GM19468 (cell line): ENCODE data around the gene GRK6.
"Not testable (repeated sequence)": the region's sequence is repeated elsewhere in the genome, so short reads cannot be mapped to it uniquely, and the experiment has no call there.

ENCODE experiments used
- ATAC-seq: cut with Tn5 transposase; IDR thresholded peaks from one replicate; pipeline ENCODE4 v1.9.1; 2021; ENCODE audit warnings: mild to moderate bottlenecking, moderate library complexity, moderate number of reproducible peaks; ENCODE audit not compliant: unreplicated experiment; ENCODE audit errors: extremely low read depth

The GRK6 gene

DNA sequence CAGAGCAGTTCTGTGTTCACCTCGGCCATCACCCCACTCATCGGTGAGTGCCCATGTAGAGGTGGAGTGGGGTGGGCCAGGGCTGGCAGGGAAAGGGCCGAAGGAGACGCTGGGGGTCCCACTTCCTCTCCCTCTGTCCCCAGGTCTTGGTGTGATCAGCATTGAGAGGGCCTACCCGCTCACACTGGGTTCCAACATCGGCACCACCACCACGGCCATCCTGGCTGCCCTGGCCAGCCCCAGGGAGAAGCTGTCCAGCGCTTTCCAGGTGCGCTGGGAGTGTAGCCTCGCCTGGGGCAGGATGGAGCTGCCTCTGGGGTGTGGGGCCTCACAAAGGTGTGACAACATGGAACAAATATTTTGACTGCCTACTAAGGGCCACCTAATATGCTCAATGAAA is 29.7 kb upstream of the GRK6 start:
- ATAC-seq: no peak

DNA sequence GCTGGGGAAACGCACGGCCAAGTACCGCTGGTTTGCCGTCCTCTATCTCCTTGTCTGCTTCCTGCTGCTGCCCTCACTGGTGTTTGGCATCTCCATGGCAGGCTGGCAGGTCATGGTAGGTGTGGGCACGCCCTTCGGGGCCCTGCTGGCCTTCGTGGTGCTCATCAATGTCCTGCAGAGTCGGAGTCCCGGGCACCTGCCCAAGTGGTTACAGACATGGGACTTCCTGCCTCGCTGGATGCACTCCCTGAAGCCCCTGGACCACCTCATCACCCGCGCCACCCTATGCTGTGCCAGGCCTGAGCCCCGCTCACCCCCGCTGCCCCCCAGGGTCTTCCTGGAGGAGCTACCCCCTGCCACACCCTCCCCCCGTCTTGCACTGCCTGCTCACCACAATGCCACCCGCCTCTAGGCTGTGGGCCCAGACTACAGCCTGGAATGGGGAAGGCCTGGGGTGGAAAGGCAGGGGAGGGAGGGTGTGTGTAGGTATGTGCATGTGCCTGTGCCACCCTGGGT is 28.5 kb upstream of the GRK6 start:
- ATAC-seq: no peak

GRCh38 chr5:177399997-177400868 is 26.2 kb upstream of the GRK6 start, which contains the start of gene PFN3:
PFN3 (minus strand) TSS chr5:177400661; CDS start chr5:177400576, 85 bp downstream.
- no peak for ATAC-seq

DNA sequence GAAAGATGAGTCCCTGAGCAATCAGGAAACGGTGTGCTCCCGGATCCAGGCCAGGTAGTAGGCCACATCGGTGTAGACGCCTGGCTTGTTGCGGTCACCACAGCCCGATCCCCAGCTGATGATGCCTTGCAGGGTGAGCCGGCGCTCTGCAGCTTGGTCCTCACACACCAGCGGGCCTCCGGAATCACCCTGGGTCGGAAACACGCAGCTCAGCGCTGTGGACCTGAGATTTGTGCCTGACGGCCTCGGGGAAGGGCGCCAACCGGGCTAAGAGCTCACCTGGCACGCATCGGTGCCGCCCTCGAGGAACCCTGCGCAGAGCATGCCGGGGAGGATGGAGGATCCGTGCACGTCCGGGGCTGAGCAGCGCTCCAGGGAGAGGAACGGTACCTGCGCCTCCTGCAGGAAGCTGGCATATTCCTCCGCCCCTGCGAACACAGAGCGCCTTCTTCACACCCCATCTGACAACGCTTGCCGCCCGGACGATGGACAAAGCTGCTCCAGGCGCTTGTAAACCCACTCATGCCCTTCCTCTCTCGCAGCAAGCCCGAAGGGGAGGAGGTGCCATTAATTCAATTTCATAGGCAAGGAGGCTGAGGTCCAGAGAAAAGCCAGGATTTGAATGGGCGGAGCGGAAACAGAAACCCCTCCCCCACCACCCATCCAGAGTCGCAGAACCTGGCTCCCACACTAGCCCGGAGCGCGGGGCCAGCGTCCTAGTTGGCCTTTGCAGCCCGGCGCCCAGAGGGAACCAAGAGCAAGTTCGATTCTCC is 24.0 kb upstream of the GRK6 start:
- no peak for ATAC-seq

DNA sequence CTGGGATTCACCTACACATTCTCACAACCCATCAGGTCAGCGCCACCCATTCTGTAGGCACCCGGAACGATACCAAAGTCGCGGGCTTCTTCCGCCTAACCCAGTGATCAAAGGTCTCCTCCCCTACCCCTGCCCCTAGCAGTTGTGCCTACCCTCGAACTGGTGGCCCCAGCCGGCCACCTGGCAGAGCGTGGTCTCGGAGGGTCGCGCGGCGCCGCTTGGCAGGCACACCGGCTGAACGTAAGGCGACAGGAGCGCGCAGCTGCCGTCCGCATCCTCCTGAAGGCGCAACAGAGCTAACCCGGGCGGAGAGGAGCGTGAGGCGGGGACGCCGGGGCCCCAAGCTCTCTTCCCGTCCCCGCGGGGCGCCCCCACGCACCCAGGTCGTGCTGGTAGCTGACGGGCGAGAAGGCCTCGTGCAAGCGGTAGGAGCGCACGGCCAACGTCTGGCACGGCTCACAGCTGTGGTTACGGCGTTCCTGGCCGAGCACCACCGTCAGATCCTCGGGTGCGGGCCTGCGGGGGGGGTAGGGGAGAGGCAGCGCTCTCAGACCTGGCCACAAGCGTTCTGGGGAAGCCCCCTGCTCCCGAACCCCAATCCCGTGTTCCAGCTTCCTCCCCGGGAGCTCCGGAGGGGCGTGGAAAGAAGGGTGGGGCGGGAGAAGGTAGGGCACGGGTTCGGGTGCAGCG is 23.2 kb upstream of the GRK6 start:
- no peak for ATAC-seq

DNA sequence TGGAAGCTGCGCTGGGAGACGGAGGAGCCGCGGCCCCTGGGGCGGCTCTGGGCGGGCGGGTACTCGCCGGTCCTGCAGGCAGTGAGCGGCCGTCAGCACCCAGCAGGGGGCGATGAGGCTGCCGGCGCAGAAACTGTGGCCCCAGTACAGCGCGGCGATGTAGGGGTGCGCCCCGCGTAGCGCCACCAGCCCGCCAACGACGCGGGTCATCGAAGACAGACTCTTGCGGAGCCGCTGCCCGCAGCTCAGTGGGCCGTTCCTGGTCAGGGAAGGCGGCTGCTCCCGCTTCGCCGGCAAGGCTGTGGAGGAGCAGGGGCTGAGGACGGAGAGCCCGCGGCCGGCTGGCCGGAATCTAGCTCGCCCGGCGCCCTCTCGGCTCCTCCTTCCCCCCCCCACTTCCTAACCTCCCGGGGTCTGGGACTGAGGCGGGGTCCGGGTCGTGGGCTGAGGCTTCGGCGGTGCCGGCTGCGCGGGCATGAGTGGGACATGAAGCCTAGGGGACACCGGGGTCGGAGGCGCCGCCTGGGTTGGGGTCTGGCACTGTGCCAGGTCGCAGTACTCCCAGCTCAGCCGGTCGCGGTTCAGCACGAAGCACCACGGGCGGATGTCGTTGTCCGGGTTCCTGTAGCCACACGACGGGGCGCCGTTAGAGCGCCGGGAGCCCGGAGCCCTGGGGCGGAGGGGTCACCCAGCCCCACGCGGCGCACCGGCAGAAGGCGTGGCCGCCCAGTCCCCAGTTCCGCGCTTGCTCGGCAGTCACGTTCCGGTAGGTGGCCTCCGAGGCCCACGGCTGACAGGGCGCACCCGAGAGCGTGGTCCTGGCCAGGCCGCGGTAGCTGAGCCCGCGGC is 22.5 kb upstream of the GRK6 start:
- ATAC-seq: peak; percentile 60

DNA sequence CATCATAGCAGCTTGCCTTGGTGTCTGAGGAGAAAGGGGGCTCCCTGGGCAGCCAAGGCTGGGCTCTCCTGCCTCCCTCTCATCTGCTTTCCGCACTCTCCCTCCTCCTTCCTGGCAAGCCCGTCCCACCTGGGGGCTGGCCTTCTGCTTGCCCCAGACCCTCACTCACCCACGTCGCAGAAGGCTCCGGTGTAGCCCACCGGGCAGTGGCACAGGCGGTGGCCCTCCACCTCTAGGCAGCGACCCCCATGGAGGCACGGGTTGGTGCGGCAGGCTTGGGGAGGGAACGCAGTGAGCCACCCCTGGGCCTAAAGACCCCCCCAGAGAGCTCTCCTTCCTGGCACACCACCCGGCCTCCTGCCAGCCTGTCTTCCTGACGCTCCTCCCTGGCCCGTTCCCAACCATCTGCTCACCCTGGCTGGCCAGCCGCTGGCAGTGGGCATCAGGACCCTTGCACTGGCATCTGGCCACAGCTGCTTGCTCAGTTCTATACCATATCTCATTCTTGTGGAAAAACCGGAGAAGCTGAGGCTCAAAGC is 21.8 kb upstream of the GRK6 start:
- ATAC-seq: no peak

DNA sequence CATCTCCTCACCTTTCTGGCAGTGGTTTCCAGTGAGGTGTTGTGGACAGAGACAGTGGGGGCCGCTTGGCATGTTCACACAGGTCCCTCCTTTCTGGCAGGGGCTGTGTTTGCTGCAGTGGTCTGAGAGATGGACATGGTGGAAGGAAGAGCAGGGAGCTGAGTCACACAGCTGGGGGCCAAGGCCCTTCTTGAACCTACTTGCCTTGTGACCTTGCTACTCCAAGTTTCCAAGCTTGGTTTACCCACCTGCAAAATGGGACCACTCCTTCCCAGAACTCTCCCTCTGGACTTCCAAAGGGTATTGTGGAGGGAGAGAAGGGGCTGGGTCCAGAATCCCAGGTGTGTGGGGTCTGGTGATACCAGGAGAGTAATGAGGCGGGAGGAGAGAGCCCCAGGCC is 21.2 kb upstream of the GRK6 start:
- ATAC-seq: no peak

DNA sequence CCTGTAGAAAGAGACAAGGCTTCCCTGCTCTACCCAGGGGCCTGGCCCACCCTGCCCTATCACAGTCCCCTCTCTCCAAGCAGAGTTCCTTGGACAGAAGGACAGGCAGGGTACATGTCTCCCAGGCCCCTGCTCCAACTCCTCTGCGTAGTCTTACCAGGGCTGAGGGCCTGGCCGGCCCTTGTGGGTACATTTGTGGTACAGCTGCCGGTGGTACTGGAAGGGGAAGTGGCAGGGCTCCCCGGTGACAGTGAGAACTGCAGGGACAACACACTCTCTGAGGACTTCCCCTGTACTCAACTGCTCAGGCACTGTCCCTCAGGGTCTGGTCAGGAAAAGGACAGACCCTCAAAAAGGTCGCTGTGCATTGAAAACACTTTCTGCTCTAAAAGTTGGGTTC is 20.7 kb upstream of the GRK6 start:
- ATAC-seq: no peak

GRCh38 chr5:177409043-177409801 is 17.3 kb upstream of the GRK6 start, which contains the start of gene F12:
F12 (minus strand) TSS chr5:177409564; CDS start chr5:177409527, 37 bp downstream.
- ATAC-seq: no peak

DNA sequence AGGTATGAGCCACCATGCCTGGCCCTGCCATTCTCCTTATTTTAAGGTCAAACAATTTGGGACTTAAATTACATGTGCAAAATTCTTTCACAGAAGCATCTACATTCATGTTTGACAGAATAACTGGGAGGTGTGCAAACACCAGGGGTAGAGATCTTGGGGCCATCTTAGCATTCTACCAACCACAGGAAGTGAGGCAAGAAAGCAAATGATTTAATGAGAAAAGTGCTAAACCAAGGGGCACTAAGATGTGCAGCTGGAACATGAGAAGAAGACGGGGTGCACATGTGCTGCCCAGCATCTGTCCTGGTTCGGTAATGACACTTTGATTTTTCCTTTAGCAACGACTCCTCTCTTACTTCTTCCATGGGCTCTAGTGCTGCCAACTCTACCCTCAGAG is 15.9 kb upstream of the GRK6 start:
- no peak for ATAC-seq

DNA sequence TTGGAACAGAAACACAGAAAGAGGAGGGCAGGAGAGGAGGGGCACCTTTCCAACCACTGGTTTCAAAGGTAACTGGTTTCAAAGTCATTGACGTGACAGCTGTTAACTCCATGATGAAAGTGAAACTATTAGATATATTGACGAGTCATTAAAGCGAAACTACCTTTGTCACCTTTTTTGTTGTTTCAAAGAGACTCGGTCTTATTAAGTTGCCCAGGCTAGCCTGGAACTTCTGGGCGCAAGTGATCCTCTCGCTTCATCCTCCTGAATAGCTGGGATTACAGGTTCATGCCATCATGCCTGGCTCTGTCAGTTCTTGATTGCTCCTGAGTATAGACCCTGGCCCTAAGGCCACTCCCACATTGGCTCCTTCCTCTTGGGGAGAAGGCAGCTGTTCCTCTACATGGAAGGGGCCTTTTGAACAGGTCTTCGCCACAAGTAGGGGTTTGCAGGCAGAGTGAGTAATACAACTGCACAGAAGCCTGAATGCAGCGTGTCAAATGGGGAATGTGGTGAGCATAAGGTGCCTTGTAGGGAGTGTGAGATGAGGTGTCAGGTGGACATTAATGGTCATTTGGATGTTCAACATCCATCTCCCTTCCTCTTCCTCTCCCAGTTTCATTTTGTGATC is 13.8 kb upstream of the GRK6 start:
- ATAC-seq: peak; percentile 20

- ATAC-seq: no peak
These were observed 12.0 kb upstream of the GRK6 start for GRCh38 chr5:177414481-177414880.

GRCh38 chr5:177417081-177417480 is 9.4 kb upstream of the GRK6 start:
- ATAC-seq: not testable (repeated sequence)

DNA sequence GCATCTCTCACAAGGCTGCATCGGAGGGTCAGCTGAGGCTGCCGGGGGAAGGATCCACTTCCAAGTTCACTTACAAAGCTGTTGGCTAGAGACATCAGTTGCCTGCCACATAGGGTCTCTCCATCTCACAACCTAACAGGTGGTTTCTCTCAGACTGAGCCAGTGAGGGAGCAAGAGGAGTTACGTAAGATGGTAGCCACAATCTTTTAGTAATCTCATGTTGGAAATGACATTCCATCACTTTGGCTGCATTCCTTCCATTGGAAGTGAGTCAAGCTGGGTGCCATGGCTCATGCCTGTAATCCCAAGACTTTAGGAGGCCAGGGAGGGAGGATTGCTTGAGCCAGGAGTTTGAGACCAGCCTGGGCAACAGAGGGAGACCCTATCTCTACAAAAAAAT is 7.4 kb upstream of the GRK6 start:
- ATAC-seq: no peak

DNA sequence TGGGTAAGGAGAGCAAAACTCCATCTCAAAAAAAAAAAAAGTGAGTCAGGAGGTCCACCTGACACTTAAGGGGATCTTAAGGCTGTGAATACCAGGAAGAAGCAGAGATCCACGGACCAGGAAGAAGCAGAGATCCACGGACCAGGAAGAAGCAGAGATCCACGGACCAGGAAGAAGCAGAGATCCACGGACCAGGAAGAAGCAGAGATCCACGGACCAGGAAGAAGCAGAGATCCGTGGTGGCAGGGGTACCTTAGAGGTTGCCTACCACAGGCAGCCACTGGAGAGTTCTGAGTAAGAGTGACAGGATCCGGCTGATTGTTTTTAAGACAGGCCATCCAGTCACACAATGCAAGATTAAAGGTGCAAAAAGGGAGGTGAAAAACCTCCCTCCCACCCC is 6.0 kb upstream of the GRK6 start:
- not testable (repeated sequence) for ATAC-seq

DNA sequence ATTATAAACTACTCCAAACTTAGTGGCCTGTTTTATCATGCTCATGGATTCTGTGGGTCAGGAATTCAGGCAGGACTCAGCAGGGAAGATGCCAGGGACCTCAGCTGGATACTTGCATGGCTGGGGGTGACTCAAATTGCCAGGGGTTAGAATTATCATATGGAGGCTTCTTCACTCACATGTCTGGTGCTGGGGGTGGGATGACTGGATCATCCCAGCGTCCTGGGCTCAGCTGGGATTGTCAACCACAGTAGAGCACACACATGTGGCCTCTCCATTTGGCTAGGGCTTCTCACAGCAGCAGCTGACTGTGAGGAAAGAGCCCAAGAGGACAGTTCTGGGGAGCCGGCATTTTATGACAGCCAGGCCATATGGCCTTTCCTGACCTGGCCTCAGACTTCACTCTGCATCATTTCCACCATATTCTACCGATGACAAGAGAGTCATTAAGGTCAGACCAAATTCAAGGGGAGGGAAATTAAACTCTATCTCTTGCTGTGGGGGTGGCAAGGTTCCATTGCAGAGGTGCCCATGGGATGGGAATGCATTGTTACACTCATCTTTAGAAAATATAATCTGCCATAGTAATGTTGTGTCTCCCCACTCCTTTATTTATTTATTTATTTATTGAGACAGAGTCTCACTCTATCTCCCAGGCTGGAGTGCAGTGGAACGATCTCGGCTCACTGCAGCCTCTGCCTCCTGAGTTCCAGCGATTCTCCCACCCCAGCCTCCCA is 5.2 kb upstream of the GRK6 start:
- no peak for ATAC-seq
